Loucy (cell line): ENCODE data around the gene GRID1.

ENCODE experiments used
- H2AFZ ChIP-seq: fragments of 200-600 bp; sonication (generic); 2 replicates; pipeline ENCODE4 v1.6.0; 2016; ENCODE audit warnings: antibody characterized with exemption, mild to moderate bottlenecking, low read length, moderate library complexity
- H3F3A ChIP-seq: fragments of 200-600 bp; 2 replicates; pipeline ENCODE4 v1.6.0; 2016; ENCODE audit warnings: antibody characterized with exemption, low read depth, mild to moderate bottlenecking
- H3K27me3 ChIP-seq: fragments of 200-600 bp; sonication (generic); 2 replicates; pipeline ENCODE4 v1.6.1; 2014; ENCODE audit warnings: low read length, mild to moderate bottlenecking; ENCODE audit not compliant: insufficient read depth, poor library complexity, severe bottlenecking
- H3K36me3 ChIP-seq: fragments of 200-600 bp; sonication (generic); 2 replicates; pipeline ENCODE4 v1.6.1; 2016; ENCODE audit warnings: low read length; ENCODE audit not compliant: insufficient read depth
- H3K4me1 ChIP-seq: fragments of 200-600 bp; sonication (generic); 2 replicates; pipeline ENCODE4 v1.5.1; 2014; ENCODE audit warnings: low read length, mild to moderate bottlenecking; ENCODE audit not compliant: insufficient read depth, poor library complexity, severe bottlenecking
- H3K4me2 ChIP-seq: fragments of 200-600 bp; sonication (generic); 2 replicates; pipeline ENCODE4 v1.6.0; 2014; ENCODE audit warnings: antibody characterized with exemption, low read length, low read depth, mild to moderate bottlenecking; ENCODE audit not compliant: poor library complexity, severe bottlenecking
- H3K4me3 ChIP-seq: fragments of 200-600 bp; sonication (generic); 2 replicates; pipeline ENCODE4 v1.5.1; 2014; ENCODE audit warnings: low read length, mild to moderate bottlenecking, mixed read lengths; ENCODE audit not compliant: poor library complexity, severe bottlenecking
- H3K79me2 ChIP-seq: fragments of 200-600 bp; sonication (generic); 2 replicates; pipeline ENCODE4 v1.6.1; 2014; ENCODE audit warnings: low read length; ENCODE audit not compliant: insufficient read depth
- H3K9ac ChIP-seq: fragments of 200-600 bp; sonication (generic); 2 replicates; pipeline ENCODE4 v1.6.0; 2014; ENCODE audit warnings: mild to moderate bottlenecking, low read depth, low read length, moderate library complexity; ENCODE audit not compliant: poor library complexity, severe bottlenecking
- H3K9me2 ChIP-seq: fragments of 200-600 bp; sonication (generic); replicated peaks from 2 replicates; pipeline ENCODE4 v1.6.1; 2016; ENCODE audit warnings: low read depth, low read length, mixed read lengths
- H3K9me3 ChIP-seq: fragments of 200-600 bp; sonication (generic); 2 replicates; pipeline ENCODE4 v1.6.1; 2014; ENCODE audit warnings: mild to moderate bottlenecking, antibody characterized with exemption, low read length, low read depth; ENCODE audit not compliant: insufficient read depth
- H4K20me1 ChIP-seq: fragments of 200-600 bp; sonication (generic); 2 replicates; pipeline ENCODE4 v1.6.0; 2014; ENCODE audit warnings: antibody characterized with exemption, low read length, mild to moderate bottlenecking; ENCODE audit not compliant: insufficient read depth, poor library complexity, severe bottlenecking
- CTCF ChIP-seq: fragments of 200-600 bp; sonication (generic); conservative IDR thresholded peaks from 2 replicates; pipeline ENCODE4 v1.5.1; 2014; ENCODE audit warnings: mild to moderate bottlenecking, antibody characterized with exemption, low read length
- EZH2phosphoT487 ChIP-seq: fragments of 200-600 bp; IDR thresholded peaks from 2 replicates; pipeline ENCODE4 v1.6.1; 2018; ENCODE audit warnings: antibody characterized with exemption, mild to moderate bottlenecking, moderate library complexity, borderline replicate concordance

The GRID1 gene

GRCh38 chr10:86371116-86371515 is 4.5 kb upstream of the GRID1 start:
- Histone ChIP-seq H3K36me3 (no peaks in the 10 kb centered on the region), H3K4me3 (no peak overlapping the region), H3K9me2 (no peaks in the 10 kb centered on the region), H3F3A (no peaks in the 10 kb centered on the region), H3K79me2 (no peaks in the 10 kb centered on the region), H4K20me1 (no peaks in the 10 kb centered on the region), H3K9ac (no peak overlapping the region), H3K27me3 (no peaks in the 10 kb centered on the region), H3K4me1 (no peaks in the 10 kb centered on the region), H3K9me3 (no peaks in the 10 kb centered on the region), H2AFZ (no peak overlapping the region), H3K4me2 (no peak overlapping the region)
- no peak for TF ChIP-seq EZH2phosphoT487
- no peak for TF ChIP-seq CTCF

GRCh38 chr10:86370006-86370585 is 3.5 kb upstream of the GRID1 start:
- TF ChIP-seq CTCF (no peak), EZH2phosphoT487 (no peak)
- Histone ChIP-seq H3K4me1 (no peaks in the 10 kb centered on the region), H3K79me2 (no peaks in the 10 kb centered on the region), H4K20me1 (no peaks in the 10 kb centered on the region), H3K9me2 (no peaks in the 10 kb centered on the region), H3F3A (no peaks in the 10 kb centered on the region), H3K36me3 (no peaks in the 10 kb centered on the region), H2AFZ (no peak overlapping the region), H3K4me3 (no peak overlapping the region), H3K27me3 (no peaks in the 10 kb centered on the region), H3K9ac (no peak overlapping the region), H3K4me2 (no peak overlapping the region), H3K9me3 (no peaks in the 10 kb centered on the region)

- Histone ChIP-seq H3K36me3 (no peaks in the 10 kb centered on the region), H4K20me1 (no peaks in the 10 kb centered on the region), H3K9ac (no peak overlapping the region), H3K9me2 (no peaks in the 10 kb centered on the region), H3K4me2 (no peak overlapping the region), H3K9me3 (no peaks in the 10 kb centered on the region), H3K27me3 (no peaks in the 10 kb centered on the region), H3K4me3 (no peak overlapping the region), H2AFZ (no peak overlapping the region), H3K79me2 (no peaks in the 10 kb centered on the region), H3K4me1 (no peaks in the 10 kb centered on the region), H3F3A (no peaks in the 10 kb centered on the region)
- TF ChIP-seq CTCF: no peak
- no peak for TF ChIP-seq EZH2phosphoT487
Observed at GRCh38 chr10:86368987-86369386, 2.4 kb upstream of the GRID1 start.
